MM.1S (cell line): Measurements from ENCODE around the gene STARD9.

Experiments used
- DNase-seq: peaks from one replicate; pipeline ENCODE4 v3.0.0-alpha.2; 2015
- H2AFZ ChIP-seq: fragments of 300-600 bp; sonication (generic); 2 replicates; pipeline ENCODE4 v1.6.0; 2016; ENCODE audit warnings: antibody characterized with exemption, low read length
- H3F3A ChIP-seq: fragments of 300-600 bp; sonication (generic); 2 replicates; pipeline ENCODE4 v1.6.1; 2016; ENCODE audit warnings: mild to moderate bottlenecking, antibody characterized with exemption, low read length, moderate library complexity, mixed read lengths; ENCODE audit not compliant: insufficient read depth
- H3K27ac ChIP-seq: fragments of 300-600 bp; sonication (generic); 2 replicates; pipeline ENCODE4 v1.5.1; 2016; ENCODE audit warnings: mild to moderate bottlenecking, low read length
- H3K27me3 ChIP-seq: fragments of 300-600 bp; sonication (generic); replicated peaks from 2 replicates; pipeline ENCODE4 v1.6.0; 2016; ENCODE audit warnings: low read length; ENCODE audit not compliant: insufficient read depth
- H3K36me3 ChIP-seq: fragments of 300-600 bp; sonication (generic); replicated peaks from 2 replicates; pipeline ENCODE4 v1.6.1; 2016; ENCODE audit warnings: mild to moderate bottlenecking, low read length, mixed read lengths; ENCODE audit not compliant: insufficient read depth
- H3K4me1 ChIP-seq: fragments of 300-600 bp; sonication (generic); 2 replicates; pipeline ENCODE4 v1.6.1; 2016; ENCODE audit warnings: low read length, mixed read lengths
- H3K4me2 ChIP-seq: fragments of 300-600 bp; sonication (generic); 2 replicates; pipeline ENCODE4 v1.6.0; 2016; ENCODE audit warnings: low read depth, low read length
- H3K4me3 ChIP-seq: fragments of 300-600 bp; sonication (generic); 2 replicates; pipeline ENCODE4 v1.5.1; 2016; ENCODE audit warnings: low read length, mixed read lengths
- H3K79me2 ChIP-seq: fragments of 300-600 bp; sonication (generic); 2 replicates; pipeline ENCODE4 v1.6.1; 2016; ENCODE audit warnings: mixed run types, low read length, mixed read lengths
- H3K9ac ChIP-seq: fragments of 300-600 bp; sonication (generic); 2 replicates; pipeline ENCODE4 v1.6.1; 2016; ENCODE audit warnings: low read length, mixed read lengths
- H3K9me2 ChIP-seq: fragments of 300-600 bp; sonication (generic); replicated peaks from 2 replicates; pipeline ENCODE4 v1.6.1; 2016; ENCODE audit warnings: mild to moderate bottlenecking, low read length, mixed read lengths; ENCODE audit not compliant: insufficient read depth
- H3K9me3 ChIP-seq: fragments of 300-600 bp; sonication (generic); replicated peaks from 2 replicates; pipeline ENCODE4 v1.6.1; 2016; ENCODE audit warnings: mild to moderate bottlenecking, low read length, mixed read lengths; ENCODE audit not compliant: insufficient read depth
- H4K20me1 ChIP-seq: fragments of 300-600 bp; sonication (generic); 2 replicates; pipeline ENCODE4 v1.6.1; 2016; ENCODE audit warnings: mild to moderate bottlenecking, low read length, moderate library complexity, mixed read lengths; ENCODE audit not compliant: insufficient read depth
- EZH2 ChIP-seq: fragments of 300-600 bp; sonication (generic); optimal IDR thresholded peaks from 2 replicates; pipeline ENCODE3; 2017; ENCODE audit warnings: low read depth, mild to moderate bottlenecking, antibody characterized with exemption, low read length, mixed read lengths
- EZH2phosphoT487 ChIP-seq: fragments of 300-600 bp; sonication (generic); IDR thresholded peaks from 2 replicates; pipeline ENCODE4 v1.6.1; 2018; ENCODE audit warnings: antibody characterized with exemption, low read length
- TF ChIP-seq, protein P1 (sequence below): fragments of 300-600 bp; sonication (generic); IDR thresholded peaks from 2 replicates; pipeline ENCODE4 v1.5.1; 2016; ENCODE audit warnings: antibody characterized with exemption, low read length, mixed read lengths

STARD9 gene

DNA sequence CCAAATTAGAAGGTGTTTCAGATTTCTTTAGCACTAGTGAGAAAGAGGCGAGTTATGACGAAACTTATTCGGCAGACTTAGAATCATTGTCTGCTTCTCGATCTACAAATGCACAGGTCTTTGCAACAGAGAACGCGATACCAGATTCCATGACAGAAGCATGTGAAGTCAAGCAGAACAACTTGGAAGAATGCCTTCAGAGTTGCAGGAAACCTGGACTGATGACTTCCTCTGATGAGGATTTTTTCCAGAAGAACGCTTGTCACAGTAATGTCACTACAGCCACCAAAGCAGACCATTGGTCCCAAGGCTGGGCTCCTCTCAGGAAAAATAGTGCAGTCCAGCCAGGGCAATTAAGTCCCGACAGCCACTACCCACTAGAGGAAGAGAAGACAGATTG is 110.9 kb downstream of the STARD9 start:
- Histone ChIP-seq H3K9me2 (no peaks in the 10 kb centered on the region), H4K20me1 (no peaks in the 10 kb centered on the region), H3K4me2 (no peak overlapping the region), H2AFZ (no peak overlapping the region), H3K27me3 (no peaks in the 10 kb centered on the region), H3K36me3 (no peaks in the 10 kb centered on the region), H3K4me3 (no peak overlapping the region), H3K4me1 (no peaks in the 10 kb centered on the region), H3K79me2 (no peaks in the 10 kb centered on the region), H3F3A (no peaks in the 10 kb centered on the region), H3K9ac (no peak overlapping the region), H3K27ac (no peak overlapping the region), H3K9me3 (no peaks in the 10 kb centered on the region)
- no peak for DNase-seq
- TF ChIP-seq EZH2, result no peak
- TF ChIP-seq, protein P1, sequence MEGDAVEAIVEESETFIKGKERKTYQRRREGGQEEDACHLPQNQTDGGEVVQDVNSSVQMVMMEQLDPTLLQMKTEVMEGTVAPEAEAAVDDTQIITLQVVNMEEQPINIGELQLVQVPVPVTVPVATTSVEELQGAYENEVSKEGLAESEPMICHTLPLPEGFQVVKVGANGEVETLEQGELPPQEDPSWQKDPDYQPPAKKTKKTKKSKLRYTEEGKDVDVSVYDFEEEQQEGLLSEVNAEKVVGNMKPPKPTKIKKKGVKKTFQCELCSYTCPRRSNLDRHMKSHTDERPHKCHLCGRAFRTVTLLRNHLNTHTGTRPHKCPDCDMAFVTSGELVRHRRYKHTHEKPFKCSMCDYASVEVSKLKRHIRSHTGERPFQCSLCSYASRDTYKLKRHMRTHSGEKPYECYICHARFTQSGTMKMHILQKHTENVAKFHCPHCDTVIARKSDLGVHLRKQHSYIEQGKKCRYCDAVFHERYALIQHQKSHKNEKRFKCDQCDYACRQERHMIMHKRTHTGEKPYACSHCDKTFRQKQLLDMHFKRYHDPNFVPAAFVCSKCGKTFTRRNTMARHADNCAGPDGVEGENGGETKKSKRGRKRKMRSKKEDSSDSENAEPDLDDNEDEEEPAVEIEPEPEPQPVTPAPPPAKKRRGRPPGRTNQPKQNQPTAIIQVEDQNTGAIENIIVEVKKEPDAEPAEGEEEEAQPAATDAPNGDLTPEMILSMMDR, result no peak
- no peak for TF ChIP-seq EZH2phosphoT487

DNA sequence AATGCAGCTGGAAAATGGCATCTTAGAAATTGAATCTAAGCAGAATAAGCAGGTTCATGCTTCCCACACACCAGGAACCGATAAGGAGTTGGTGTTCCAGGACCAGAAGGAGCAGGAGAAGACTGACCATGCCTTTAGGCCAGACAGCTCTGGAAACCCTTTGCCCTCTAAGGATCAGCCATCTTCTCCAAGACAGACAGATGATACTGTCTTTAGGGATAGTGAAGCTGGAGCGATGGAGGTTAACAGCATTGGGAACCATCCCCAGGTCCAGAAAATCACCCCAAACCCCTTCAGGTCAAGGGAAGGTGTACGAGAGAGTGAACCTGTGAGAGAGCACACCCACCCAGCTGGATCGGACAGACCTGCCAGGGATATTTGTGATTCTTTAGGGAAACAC is 112.3 kb downstream of the STARD9 start:
- Histone ChIP-seq H3K9me2 (no peaks in the 10 kb centered on the region), H3K4me3 (no peak overlapping the region), H3K9ac (no peak overlapping the region), H3K4me1 (no peaks in the 10 kb centered on the region), H3K79me2 (no peaks in the 10 kb centered on the region), H3K27me3 (no peaks in the 10 kb centered on the region), H3K9me3 (no peaks in the 10 kb centered on the region), H3F3A (no peaks in the 10 kb centered on the region), H3K36me3 (no peaks in the 10 kb centered on the region), H2AFZ (no peak overlapping the region), H4K20me1 (no peaks in the 10 kb centered on the region), H3K4me2 (no peak overlapping the region), H3K27ac (no peak overlapping the region)
- TF ChIP-seq, protein P1, result no peak
- TF ChIP-seq EZH2phosphoT487, result no peak
- no peak for TF ChIP-seq EZH2
- no peak for DNase-seq

DNA sequence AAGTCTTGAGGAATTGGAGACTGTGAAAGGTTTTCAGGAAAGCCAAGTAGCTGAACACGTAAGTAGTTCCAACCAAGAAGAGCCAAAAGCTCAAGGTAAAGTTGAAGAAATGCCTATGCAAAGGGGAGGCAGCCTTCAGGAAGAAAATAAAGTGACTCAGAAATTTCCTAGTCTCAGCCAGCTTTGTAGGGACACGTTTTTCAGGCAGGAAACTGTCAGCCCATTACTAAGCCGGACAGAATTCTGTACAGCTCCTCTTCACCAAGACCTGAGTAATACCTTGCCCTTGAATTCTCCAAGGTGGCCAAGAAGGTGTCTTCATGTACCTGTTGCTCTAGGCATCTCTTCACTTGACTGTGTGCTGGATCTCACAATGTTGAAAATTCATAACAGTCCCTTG is 112.9 kb downstream of the STARD9 start:
- TF ChIP-seq, protein P1, result no peak
- no peak for TF ChIP-seq EZH2
- TF ChIP-seq EZH2phosphoT487, result no peak
- Histone ChIP-seq H3K79me2 (no peaks in the 10 kb centered on the region), H3K36me3 (no peaks in the 10 kb centered on the region), H3K9me2 (no peaks in the 10 kb centered on the region), H3K27me3 (no peaks in the 10 kb centered on the region), H4K20me1 (no peaks in the 10 kb centered on the region), H3K4me3 (no peak overlapping the region), H3F3A (no peaks in the 10 kb centered on the region), H2AFZ (no peak overlapping the region), H3K4me2 (no peak overlapping the region), H3K9me3 (no peaks in the 10 kb centered on the region), H3K4me1 (no peaks in the 10 kb centered on the region), H3K9ac (no peak overlapping the region), H3K27ac (no peak overlapping the region)
- DNase-seq, result no peak
